LNCaP clone FGC (cell line): ENCODE results near the gene ECPAS.
"Not testable (repeated sequence)": the region's sequence is repeated elsewhere in the genome, so short reads cannot be mapped to it uniquely, and the experiment has no call there.

Experiments
- DNase-seq: peaks from one replicate; pipeline ENCODE4 v3.0.0-alpha.2; 2011; ENCODE audit warnings: low read depth
- H3K4me3 ChIP-seq: 2 replicates; pipeline ENCODE4 v1.5.1; 2011; ENCODE audit warnings: mild to moderate bottlenecking, low read depth, low read length, control low read depth
- TF ChIP-seq, protein P1 (sequence below): IDR thresholded peaks from 2 replicates; pipeline ENCODE4 v1.5.1; 2012; ENCODE audit warnings: mild to moderate bottlenecking; ENCODE audit not compliant: control insufficient read depth, insufficient read depth; ENCODE audit errors: extremely low read depth

The ECPAS gene

DNA sequence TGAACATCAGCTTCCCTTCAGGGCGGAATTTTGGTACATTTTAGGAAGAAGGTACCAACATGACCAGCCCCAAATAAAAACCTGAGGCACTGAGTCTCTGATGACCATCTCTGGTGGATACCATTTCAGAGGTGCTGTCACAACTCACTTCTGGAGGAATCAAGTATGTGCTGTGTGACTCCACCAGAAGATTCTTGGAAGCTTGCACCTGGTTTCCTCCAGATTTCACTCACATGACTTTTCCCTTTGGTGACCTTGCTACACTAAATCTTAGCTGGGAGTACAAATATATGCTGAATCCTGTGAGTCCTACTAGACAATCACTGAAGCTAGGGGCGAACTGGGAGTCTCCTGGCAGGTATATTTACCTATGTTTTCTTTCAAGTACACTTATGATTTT lies 28.5 kb downstream of the ECPAS start:
- TF ChIP-seq, protein P1, sequence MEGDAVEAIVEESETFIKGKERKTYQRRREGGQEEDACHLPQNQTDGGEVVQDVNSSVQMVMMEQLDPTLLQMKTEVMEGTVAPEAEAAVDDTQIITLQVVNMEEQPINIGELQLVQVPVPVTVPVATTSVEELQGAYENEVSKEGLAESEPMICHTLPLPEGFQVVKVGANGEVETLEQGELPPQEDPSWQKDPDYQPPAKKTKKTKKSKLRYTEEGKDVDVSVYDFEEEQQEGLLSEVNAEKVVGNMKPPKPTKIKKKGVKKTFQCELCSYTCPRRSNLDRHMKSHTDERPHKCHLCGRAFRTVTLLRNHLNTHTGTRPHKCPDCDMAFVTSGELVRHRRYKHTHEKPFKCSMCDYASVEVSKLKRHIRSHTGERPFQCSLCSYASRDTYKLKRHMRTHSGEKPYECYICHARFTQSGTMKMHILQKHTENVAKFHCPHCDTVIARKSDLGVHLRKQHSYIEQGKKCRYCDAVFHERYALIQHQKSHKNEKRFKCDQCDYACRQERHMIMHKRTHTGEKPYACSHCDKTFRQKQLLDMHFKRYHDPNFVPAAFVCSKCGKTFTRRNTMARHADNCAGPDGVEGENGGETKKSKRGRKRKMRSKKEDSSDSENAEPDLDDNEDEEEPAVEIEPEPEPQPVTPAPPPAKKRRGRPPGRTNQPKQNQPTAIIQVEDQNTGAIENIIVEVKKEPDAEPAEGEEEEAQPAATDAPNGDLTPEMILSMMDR, result no peak
- no peak overlapping the region for H3K4me3 ChIP-seq
- DNase-seq, result no peak

DNA sequence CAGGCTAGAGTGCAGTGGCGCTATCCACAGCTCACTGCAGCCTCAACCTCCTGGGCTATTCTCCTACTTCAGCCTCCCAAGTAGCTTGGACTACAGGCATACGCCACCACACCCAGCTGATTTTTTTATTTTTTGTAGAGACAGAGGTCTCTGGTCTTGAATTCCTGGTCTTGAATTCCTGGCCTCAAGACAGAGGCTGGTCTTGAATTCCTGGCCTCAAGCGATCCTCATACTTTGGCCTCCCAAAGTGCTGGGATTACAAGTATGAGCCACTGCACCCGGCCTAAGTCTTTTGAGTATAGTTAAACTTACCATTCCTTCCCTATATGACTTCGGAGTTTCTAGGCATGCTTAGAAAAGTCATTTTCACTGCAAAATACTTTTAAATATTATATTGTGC lies 29.4 kb downstream of the ECPAS start:
- DNase-seq, result no peak
- no peak overlapping the region for H3K4me3 ChIP-seq
- TF ChIP-seq, protein P1, result no peak

DNA sequence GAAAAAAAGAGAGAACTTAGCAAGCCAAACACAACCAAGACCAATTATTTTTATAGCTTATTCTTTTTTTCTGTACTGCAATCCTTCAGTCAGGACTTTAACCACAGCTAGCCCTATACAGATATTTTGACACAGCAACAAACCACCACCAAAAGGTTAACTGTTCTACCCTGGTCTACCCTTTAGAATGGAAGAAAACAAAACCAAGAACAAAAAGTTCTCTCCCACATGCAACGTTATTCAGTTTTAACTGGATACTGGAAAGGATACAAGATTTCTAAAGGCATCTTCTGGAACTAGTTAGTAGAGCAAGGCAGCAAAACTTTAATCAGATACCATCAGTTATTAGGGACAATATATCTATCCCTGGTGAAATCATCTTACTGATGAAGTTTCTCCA lies 32.6 kb downstream of the ECPAS start:
- no peak for DNase-seq
- no peak overlapping the region for H3K4me3 ChIP-seq
- TF ChIP-seq, protein P1, result no peak

DNA sequence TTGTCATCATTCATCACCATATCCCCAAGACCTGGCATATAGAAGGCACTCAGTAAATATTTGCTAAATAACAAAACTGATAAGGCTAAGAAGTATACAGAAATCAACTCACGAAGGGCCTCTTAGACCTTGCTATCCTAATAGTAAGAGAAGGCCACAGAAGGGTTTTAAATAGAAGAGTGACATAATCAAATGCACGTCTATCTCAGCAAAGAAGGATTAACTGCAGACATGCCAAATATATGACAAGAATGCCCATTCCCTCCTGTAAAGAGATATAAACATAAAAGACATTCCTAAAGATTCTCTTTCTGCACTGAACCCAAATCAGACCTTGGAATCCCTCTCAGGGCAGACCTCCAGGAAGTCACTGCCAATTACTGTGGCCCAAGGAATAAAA lies 34.1 kb downstream of the ECPAS start:
- no peak overlapping the region for H3K4me3 ChIP-seq
- TF ChIP-seq, protein P1, result no peak
- DNase-seq, result no peak

DNA sequence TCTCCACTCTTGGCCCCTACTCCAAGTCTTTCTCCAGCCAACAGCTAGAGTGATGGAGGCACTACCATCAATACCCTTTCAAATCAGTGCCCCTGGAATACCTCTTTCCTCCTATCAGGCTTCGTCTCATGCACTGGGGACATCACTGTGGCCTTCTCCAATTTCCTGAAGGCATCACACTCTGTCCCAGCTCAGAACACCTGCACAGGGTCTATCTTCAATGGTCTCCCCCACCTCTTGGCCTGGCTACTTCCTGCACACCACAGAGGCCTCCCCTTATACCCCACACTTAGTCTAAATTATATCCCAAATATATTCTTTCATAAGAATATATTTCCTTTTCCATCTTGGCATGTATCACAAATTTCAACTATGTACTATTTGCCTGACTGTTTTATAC lies 34.5 kb downstream of the ECPAS start:
- DNase-seq, result no peak

DNA sequence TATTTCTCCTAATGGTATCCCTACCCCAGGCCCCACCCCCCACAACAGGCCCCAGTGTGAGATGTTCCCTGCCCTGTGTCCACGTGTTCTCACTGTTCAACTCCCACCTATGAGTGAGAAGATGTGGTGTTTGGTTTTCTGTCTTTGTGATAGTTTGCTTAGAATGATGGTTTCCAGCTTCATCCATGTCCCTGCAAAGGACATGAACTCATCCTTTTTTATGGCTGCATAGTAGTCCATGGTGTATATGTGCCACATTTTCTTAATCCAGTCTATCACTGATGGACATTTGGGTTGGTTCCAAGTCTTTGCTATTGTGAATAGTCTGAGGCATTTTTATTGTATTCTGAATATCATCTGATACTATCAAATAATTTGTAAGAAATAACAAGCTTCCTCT lies 38.4 kb downstream of the ECPAS start:
- H3K4me3 ChIP-seq, DNase-seq: not testable (repeated sequence)

More for the DNA sequence above, 34.5 kb downstream of the ECPAS start:
- TF ChIP-seq, protein P1, result no peak
- no peak overlapping the region for H3K4me3 ChIP-seq

DNA sequence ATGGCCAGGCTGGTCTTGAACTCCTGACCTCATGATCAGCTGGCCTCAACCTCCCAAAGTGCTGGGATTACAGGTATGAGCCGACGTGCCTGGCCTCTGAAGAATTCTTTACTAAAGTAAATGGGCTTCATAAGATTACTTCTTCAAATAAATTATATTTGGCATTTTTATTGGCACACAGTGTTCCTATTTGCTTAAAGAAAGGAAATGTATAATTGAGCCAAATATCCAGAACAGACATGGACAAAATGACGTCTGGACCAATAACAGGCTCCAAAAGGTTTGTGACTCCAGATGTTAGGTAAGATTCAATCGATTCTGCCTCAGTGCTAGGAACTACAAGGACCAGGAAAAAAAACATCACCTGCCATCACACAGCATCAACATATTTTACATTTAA lies 40.7 kb downstream of the ECPAS start:
- peak; percentile 96 for DNase-seq
- TF ChIP-seq, protein P1, result no peak
- no peak overlapping the region for H3K4me3 ChIP-seq
